ENCODE data around the gene HS1BP3. TPM values are rescaled to one million over a fixed set of nuclear protein-coding genes. Genes with fewer than 3 reads are reported as not detected.
A peak's percentile ranks its signal among the peaks of the same experiment; 100 is the strongest.

The HS1BP3 gene
- total and polyA plus RNA-seq, 8 donors = 9.5 to 16.8 (median 10.8) TPM

DNA sequence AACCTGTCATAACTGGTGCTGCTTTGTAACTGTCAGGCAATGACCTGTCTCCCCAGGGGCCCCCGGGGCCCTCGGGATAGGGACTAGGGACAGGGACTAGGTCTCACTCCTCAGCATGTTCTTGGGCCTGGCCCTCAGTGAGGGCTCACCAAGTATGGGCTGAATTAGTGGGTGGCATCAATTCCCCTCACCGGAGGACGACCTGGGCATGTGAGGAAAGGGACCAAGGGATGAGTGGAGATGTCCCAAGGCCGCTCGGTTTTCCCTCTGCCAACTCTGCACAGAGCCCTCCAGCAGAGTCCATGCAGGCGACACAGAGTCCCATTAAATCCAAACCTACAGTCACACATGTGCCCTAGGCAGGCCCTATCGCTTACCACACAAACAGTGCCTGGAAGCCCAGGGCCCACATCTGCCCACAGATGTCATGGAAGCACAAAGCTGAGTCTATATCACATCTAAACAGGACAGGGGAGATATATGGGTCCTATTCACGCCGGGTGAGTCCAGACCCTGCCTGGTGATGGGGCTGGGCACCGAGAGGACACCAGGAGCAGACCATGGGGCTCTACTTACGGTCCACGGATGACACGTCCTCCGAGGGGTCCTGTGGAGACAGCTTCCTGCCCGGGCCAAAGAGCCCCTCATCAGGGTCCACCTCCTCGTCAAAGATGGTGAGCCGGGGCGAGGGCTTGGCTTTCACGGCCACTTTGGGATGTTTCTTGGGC, 26.6 kb downstream of the HS1BP3 start:
- Histone ChIP-seq H3K9me3 (no peaks in the 10 kb centered on the region), H3K36me3 (peaks cover 0 to 33% (median 0%) of the 10 kb centered on the region in 3 donors), H3K27me3 (no peaks in the 10 kb centered on the region), H3K4me3 (no peak overlapping the region), H3K4me1 (no peaks in the 10 kb centered on the region), H3K27ac (no peak overlapping the region)
- DNase-seq = peak in 3 of 6 donors; percentile 11 to 53 (median 34)
- no peak for ATAC-seq
- FAIRE-seq = no peak
- TF ChIP-seq, protein P1, sequence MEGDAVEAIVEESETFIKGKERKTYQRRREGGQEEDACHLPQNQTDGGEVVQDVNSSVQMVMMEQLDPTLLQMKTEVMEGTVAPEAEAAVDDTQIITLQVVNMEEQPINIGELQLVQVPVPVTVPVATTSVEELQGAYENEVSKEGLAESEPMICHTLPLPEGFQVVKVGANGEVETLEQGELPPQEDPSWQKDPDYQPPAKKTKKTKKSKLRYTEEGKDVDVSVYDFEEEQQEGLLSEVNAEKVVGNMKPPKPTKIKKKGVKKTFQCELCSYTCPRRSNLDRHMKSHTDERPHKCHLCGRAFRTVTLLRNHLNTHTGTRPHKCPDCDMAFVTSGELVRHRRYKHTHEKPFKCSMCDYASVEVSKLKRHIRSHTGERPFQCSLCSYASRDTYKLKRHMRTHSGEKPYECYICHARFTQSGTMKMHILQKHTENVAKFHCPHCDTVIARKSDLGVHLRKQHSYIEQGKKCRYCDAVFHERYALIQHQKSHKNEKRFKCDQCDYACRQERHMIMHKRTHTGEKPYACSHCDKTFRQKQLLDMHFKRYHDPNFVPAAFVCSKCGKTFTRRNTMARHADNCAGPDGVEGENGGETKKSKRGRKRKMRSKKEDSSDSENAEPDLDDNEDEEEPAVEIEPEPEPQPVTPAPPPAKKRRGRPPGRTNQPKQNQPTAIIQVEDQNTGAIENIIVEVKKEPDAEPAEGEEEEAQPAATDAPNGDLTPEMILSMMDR (IDR thresholded peaks at IDR 0.05) = no peak
- intact Hi-C loops (cut with DNase I) = no loop called here
- WGBS, 2 donors = 88 to 90% methylated on average over 20 of the region's 20 CpGs

DNA sequence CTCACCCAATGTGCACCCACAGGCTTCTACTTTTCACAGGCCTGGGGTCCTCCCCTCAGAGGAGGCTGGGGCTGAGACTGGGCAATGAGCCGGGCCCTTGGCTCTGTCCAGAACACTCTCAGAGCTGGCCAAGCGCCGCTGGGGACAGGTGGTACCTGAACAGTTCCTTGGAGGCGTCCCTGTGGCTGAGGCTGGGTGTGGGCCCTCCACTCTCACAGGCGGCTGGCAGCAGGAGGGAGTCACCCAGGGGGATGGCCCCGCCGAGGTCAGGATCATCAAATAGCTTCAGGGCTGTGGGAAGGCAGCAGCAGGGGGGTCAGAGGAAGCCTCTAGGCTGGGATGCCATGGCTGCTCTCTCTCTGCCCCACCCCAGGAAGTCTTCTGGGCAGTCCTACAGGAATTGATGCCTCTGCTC, 27.1 kb downstream of the HS1BP3 start:
- FAIRE-seq (no peak), ATAC-seq (no peak), DNase-seq (peak in 3 of 6 donors; percentile 24 to 67 (median 53))
- intact Hi-C loops (cut with DNase I) = no loop called here
- Histone ChIP-seq H3K36me3 (peaks cover 0 to 33% (median 0%) of the 10 kb centered on the region in 3 donors), H3K27me3 (no peaks in the 10 kb centered on the region), H3K4me3 (no peak overlapping the region), H3K27ac (no peak overlapping the region), H3K9me3 (no peaks in the 10 kb centered on the region), H3K4me1 (no peaks in the 10 kb centered on the region)
- TF ChIP-seq, protein P1 (IDR thresholded peaks at IDR 0.05) = no peak
- WGBS, 2 donors = 86% methylated on average over 7 of the region's 7 CpGs

DNA sequence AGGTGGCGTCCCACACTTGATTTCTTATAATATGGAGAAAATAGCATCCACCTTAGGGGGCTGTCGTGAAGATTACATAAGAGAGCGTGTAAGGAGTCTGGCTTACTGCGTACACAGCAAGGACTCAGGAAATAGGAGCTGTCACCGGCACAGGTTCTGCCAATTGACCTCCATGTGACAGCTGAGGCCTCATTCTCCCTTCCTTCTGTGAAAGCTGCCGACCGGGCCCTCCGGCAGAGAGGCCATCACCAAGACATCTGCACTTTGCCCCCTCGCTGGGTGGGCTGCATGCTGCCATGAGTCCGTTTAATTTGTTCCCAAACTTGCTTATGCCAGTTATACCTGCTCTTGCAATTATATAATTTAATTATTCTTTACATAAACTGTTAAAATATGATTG, 27.7 kb downstream of the HS1BP3 start:
- intact Hi-C loops (cut with DNase I) = no loop called here
- 86 to 89% methylated on average over 10 of the region's 10 CpGs for WGBS, 2 donors
- no peaks in the 10 kb centered on the region for H3K9me3 ChIP-seq
- H3K4me1 ChIP-seq = peaks cover 2 to 4% (median 2%) of the 10 kb centered on the region in 3 donors
- ATAC-seq (no peak), DNase-seq (peak in 1 of 6 donors; percentile 39), FAIRE-seq (no peak)
- TF ChIP-seq, protein P1 (IDR thresholded peaks at IDR 0.05) = no peak
- H3K27me3 ChIP-seq = no peaks in the 10 kb centered on the region
- H3K27ac ChIP-seq = no peak overlapping the region
- H3K36me3 ChIP-seq = peaks cover 0 to 33% (median 0%) of the 10 kb centered on the region in 3 donors
- no peak overlapping the region for H3K4me3 ChIP-seq

DNA sequence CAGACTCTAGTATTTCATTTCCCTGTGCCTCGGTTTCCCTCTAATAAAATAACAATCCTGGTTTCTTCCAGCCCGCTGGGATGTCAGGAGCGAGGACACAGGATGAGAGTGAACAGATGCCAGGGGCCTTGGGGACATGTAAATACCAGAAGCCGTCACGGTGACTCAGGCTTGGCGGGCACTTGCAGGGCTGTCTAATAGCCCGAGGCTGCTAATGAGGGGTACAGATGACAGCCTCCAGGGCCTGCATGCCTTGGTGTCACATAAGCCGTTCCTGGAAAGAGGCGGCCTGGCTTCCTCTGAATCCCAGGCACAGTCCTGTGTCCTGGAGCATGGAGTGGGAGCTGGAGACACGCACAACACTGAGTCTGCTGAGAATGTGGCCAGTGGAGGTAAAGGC, 28.2 kb downstream of the HS1BP3 start:
- WGBS, 2 donors = 80 to 82% methylated on average over 10 of the region's 10 CpGs
- DNase-seq = peak in 2 of 6 donors; percentile 11 to 47
- no peaks in the 10 kb centered on the region for H3K9me3 ChIP-seq
- H3K36me3 ChIP-seq = peaks cover 0 to 33% (median 0%) of the 10 kb centered on the region in 3 donors
- intact Hi-C loops (cut with DNase I) = no loop called here
- ATAC-seq = no peak
- TF ChIP-seq, protein P1 (IDR thresholded peaks at IDR 0.05) = no peak
- H3K27me3 ChIP-seq = no peaks in the 10 kb centered on the region
- H3K4me3 ChIP-seq = no peak overlapping the region
- no peak overlapping the region for H3K27ac ChIP-seq
- peaks cover 4 to 7% (median 5%) of the 10 kb centered on the region in 3 donors for H3K4me1 ChIP-seq
- FAIRE-seq = no peak

DNA sequence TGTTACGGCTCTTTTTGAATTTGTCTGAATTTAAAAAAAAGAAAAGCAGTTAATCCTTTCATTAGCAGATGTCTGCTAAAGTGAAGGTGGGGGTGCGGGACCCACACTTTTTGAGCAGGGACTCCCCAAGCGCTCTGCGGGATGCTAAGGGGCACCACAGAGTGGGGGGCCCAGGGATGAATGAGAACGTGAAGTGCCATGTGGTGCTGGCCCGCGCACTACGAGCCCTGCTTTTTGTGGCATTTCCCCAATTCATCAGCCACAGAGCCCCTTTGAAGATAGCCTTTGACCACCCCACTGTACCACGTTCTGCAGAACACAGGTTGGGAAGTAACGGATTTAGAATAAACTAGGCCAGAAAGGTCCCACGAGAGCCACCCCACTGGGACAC, 28.6 kb downstream of the HS1BP3 start:
- TF ChIP-seq, protein P1 (IDR thresholded peaks at IDR 0.05) = no peak
- no peak for FAIRE-seq
- peaks cover 5 to 8% (median 8%) of the 10 kb centered on the region in 3 donors for H3K4me1 ChIP-seq
- no peak overlapping the region for H3K27ac ChIP-seq
- H3K27me3 ChIP-seq = no peaks in the 10 kb centered on the region
- peaks cover 0 to 33% (median 0%) of the 10 kb centered on the region in 3 donors for H3K36me3 ChIP-seq
- peak in 1 of 6 donors; percentile 20 for DNase-seq
- no peak overlapping the region for H3K4me3 ChIP-seq
- intact Hi-C loops (cut with DNase I) = no loop called here
- no peaks in the 10 kb centered on the region for H3K9me3 ChIP-seq
- 93 to 94% methylated on average over 11 of the region's 11 CpGs for WGBS, 2 donors
- no peak for ATAC-seq

Measured in pancreas (tissue), 10 donors.